OCI-M2 (cell line): ENCODE data around the gene CCL7.

ENCODE experiments used
- DNase-seq: peaks from one replicate; lab custom pipeline; 2025; ENCODE audit not compliant: unreplicated experiment; lab: John Stamatoyannopoulos, UW

CCL7 gene

GRCh38 chr17:34246446-34246845 lies 23.6 kb upstream of the CCL7 start:
- no peak for DNase-seq

- DNase-seq: no peak
Measured at GRCh38 chr17:34246881-34247280, 23.1 kb upstream of the CCL7 start.

GRCh38 chr17:34248511-34249024 lies 21.5 kb upstream of the CCL7 start:
- DNase-seq: no peak

GRCh38 chr17:34249061-34249460 lies 21.0 kb upstream of the CCL7 start:
- DNase-seq: no peak

- no peak for DNase-seq
Measured at GRCh38 chr17:34249478-34249877, 20.5 kb upstream of the CCL7 start.

GRCh38 chr17:34251186-34251585 lies 18.8 kb upstream of the CCL7 start:
- no peak for DNase-seq

GRCh38 chr17:34252095-34252443 lies 18.0 kb upstream of the CCL7 start:
- no peak for DNase-seq

GRCh38 chr17:34252444-34253138 lies 17.4 kb upstream of the CCL7 start:
- no peak for DNase-seq

GRCh38 chr17:34253139-34253525 lies 16.9 kb upstream of the CCL7 start:
- no peak for DNase-seq

- no peak for DNase-seq
Measured at GRCh38 chr17:34254146-34254545, 15.9 kb upstream of the CCL7 start.

GRCh38 chr17:34254651-34255380 lies 15.2 kb upstream of the CCL7 start, which contains the start of gene CCL2:
CCL2 (plus strand) TSS chr17:34255285; CDS start chr17:34255350, 65 bp downstream.
- DNase-seq: no peak

- no peak for DNase-seq
Measured at GRCh38 chr17:34255381-34255732, 14.7 kb upstream of the CCL7 start.

- no peak for DNase-seq
Measured at GRCh38 chr17:34255841-34256240, 14.2 kb upstream of the CCL7 start.

GRCh38 chr17:34257299-34257985 lies 12.6 kb upstream of the CCL7 start:
- DNase-seq: no peak

- DNase-seq: no peak
Measured at GRCh38 chr17:34257986-34258326, 12.1 kb upstream of the CCL7 start.

GRCh38 chr17:34259146-34259545 lies 10.9 kb upstream of the CCL7 start:
- no peak for DNase-seq

- no peak for DNase-seq
Measured at GRCh38 chr17:34260861-34261260, 9.2 kb upstream of the CCL7 start.

GRCh38 chr17:34261568-34262337 lies 8.3 kb upstream of the CCL7 start:
- DNase-seq: no peak

GRCh38 chr17:34265711-34266110 lies 4.3 kb upstream of the CCL7 start:
- DNase-seq: no peak

- DNase-seq: no peak
Measured at GRCh38 chr17:34275881-34276280, 5.9 kb downstream of the CCL7 start.

- DNase-seq: no peak
Measured at GRCh38 chr17:34276826-34277225, 6.8 kb downstream of the CCL7 start.
